NOMO-1 treated with dmso at 0.1 percent for 144 hours (cell line): ENCODE measurements around the gene RPL39L.
"Not testable (repeated sequence)": the region's sequence is repeated elsewhere in the genome, so short reads cannot be mapped to it uniquely, and the experiment has no call there.

ENCODE experiments used
- DNase-seq: peaks from one replicate; lab custom pipeline; 2025; ENCODE audit not compliant: unreplicated experiment; lab: John Stamatoyannopoulos, UW

The RPL39L gene

GRCh38 chr3:187145149-187145895, 6.0 kb upstream of the RPL39L start:
- no peak for DNase-seq

- no peak for DNase-seq
Observed at GRCh38 chr3:187139895-187140253, 578 bp upstream of the RPL39L start.

GRCh38 chr3:187136936-187137335, 2.4 kb downstream of the RPL39L start:
- DNase-seq: no peak

- DNase-seq: no peak
Observed at GRCh38 chr3:187136337-187136736, 3.0 kb downstream of the RPL39L start.

GRCh38 chr3:187135172-187135690, 4.1 kb downstream of the RPL39L start:
- DNase-seq: not testable (repeated sequence)

GRCh38 chr3:187133181-187133580, 6.1 kb downstream of the RPL39L start:
- DNase-seq: not testable (repeated sequence)

GRCh38 chr3:187132666-187133065, 6.6 kb downstream of the RPL39L start:
- no peak for DNase-seq

- DNase-seq: no peak
Observed at GRCh38 chr3:187131981-187132380, 7.3 kb downstream of the RPL39L start.

GRCh38 chr3:187130346-187131066, 8.8 kb downstream of the RPL39L start:
- no peak for DNase-seq

GRCh38 chr3:187125319-187126031, 13.8 kb downstream of the RPL39L start:
- DNase-seq: no peak

- DNase-seq: no peak
Observed at GRCh38 chr3:187122261-187122660, 17.0 kb downstream of the RPL39L start.

- no peak for DNase-seq
Observed at GRCh38 chr3:187120326-187120725, 19.0 kb downstream of the RPL39L start.

GRCh38 chr3:187114511-187114910, 24.8 kb downstream of the RPL39L start:
- no peak for DNase-seq

- DNase-seq: peak; percentile 11
Observed at GRCh38 chr3:187112934-187113793, 26.1 kb downstream of the RPL39L start.

- DNase-seq: no peak
Observed at GRCh38 chr3:187110156-187110555, 29.1 kb downstream of the RPL39L start.

GRCh38 chr3:187107989-187108388, 31.3 kb downstream of the RPL39L start:
- DNase-seq: no peak

- no peak for DNase-seq
Observed at GRCh38 chr3:187105700-187106099, 33.6 kb downstream of the RPL39L start.

GRCh38 chr3:187104933-187105332, 34.4 kb downstream of the RPL39L start:
- DNase-seq: no peak

- no peak for DNase-seq
Observed at GRCh38 chr3:187104342-187104741, 35.0 kb downstream of the RPL39L start.

GRCh38 chr3:187103251-187103650, 36.0 kb downstream of the RPL39L start:
- no peak for DNase-seq
